Prostate gland (tissue), 2 donors: Measurements from ENCODE around the gene RALGPS2. TPM values are rescaled to one million over a fixed set of nuclear protein-coding genes. Genes with fewer than 3 reads are reported as not detected.

ENCODE experiments used
- DNase-seq: peaks from one replicate; pipeline ENCODE4 v3.0.0-alpha.2; 2019; ENCODE audit warnings: low spot score
- H3K27ac ChIP-seq, 2 donors: fragments of 200-600 bp; sonication (generic); 2 replicates each; pipeline ENCODE4 v1.5.1; 2017 to 2019
- H3K27me3 ChIP-seq: fragments of 200-600 bp; sonication (generic); replicated peaks from 2 replicates; pipeline ENCODE4 v1.5.1; 2019; ENCODE audit not compliant: insufficient read depth
- H3K36me3 ChIP-seq, 2 donors: fragments of 200-600 bp; sonication (generic); 1 replicate in 1 of 2; 2 replicates in 1 of 2; pipeline versions ENCODE4 v1.5.1 to v1.8.1; 2017 to 2019
- H3K4me1 ChIP-seq: fragments of 200-600 bp; sonication (generic); replicated peaks from 2 replicates; pipeline ENCODE4 v1.5.1; 2019
- H3K4me3 ChIP-seq, 2 donors: fragments of 200-600 bp; sonication (generic); 2 replicates each; pipeline ENCODE4 v1.5.1; 2017 to 2019
- H3K9me3 ChIP-seq: fragments of 200-600 bp; sonication (generic); 2 replicates; pipeline ENCODE4 v1.5.1; 2017
- POLR2A ChIP-seq: fragments of 450-650 bp; IDR thresholded peaks from one replicate; pipeline ENCODE4 v1.6.1; 2016; ENCODE audit warnings: antibody characterized with exemption, mild to moderate bottlenecking
- POLR2AphosphoS5 ChIP-seq: sonication (generic); formaldehyde crosslinking; IDR thresholded peaks from one replicate; pipeline ENCODE4 v1.6.1; 2017; ENCODE audit warnings: antibody characterized with exemption
- WGBS: methylation state at CpG from one replicate; pipeline ENCODE4 v1.1.5; 2018; 5-methylcytosine and 5-hydroxymethylcytosine counted together
- intact Hi-C: fragments of 100-400 bp; cut with DNase I; formaldehyde crosslinking; loops from one replicate; pipeline ENCODE4 v1.14.2; 2022
- total RNA-seq, 2 donors: library from RNA; depleted of rRNA; stranded (reverse); fragments of >200 nt; gene quantifications; one replicate each; pipeline ENCODE4 v1.1.0, GENCODE V29; 2016
- TF ChIP-seq, protein P1 (sequence below), 4 experiments: fragments of 200-600 bp in 2 of 4; fragments of 450-650 bp in 2 of 4; sonication (generic) in 2 of 4; IDR thresholded peaks; 1 replicate in 3 of 4; 2 replicates in 1 of 4; pipeline ENCODE4 v1.5.1; 2016 to 2019; ENCODE audit warnings: antibody characterized with exemption in 4 of 4, mild to moderate bottlenecking in 2 of 4, moderate library complexity in 2 of 4

RALGPS2 gene
- total RNA-seq, 2 donors from 2014 or later: 25.6 to 26.2 TPM

DNA sequence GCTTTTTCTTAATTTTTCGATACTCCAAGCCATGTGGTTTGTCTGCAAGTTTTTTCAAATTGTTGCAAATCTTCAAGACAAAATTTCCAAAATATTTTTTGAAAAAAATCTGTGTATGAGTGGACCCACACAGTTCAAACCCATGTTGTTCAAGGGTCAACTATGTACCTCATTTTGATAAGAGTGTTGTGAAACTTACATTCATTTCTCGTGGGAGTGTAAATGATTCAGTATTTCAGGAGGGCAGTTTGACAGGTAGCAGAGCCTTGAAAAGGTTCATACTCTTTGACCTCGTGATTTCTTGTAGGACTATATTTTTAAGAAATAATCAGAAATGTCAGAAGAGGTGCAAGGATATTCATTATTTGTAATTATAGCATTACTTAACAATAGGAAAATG is 77.8 kb downstream of the RALGPS2 start:
- TF ChIP-seq POLR2AphosphoS5: no peak
- no peak for TF ChIP-seq POLR2A
- TF ChIP-seq, protein P1, sequence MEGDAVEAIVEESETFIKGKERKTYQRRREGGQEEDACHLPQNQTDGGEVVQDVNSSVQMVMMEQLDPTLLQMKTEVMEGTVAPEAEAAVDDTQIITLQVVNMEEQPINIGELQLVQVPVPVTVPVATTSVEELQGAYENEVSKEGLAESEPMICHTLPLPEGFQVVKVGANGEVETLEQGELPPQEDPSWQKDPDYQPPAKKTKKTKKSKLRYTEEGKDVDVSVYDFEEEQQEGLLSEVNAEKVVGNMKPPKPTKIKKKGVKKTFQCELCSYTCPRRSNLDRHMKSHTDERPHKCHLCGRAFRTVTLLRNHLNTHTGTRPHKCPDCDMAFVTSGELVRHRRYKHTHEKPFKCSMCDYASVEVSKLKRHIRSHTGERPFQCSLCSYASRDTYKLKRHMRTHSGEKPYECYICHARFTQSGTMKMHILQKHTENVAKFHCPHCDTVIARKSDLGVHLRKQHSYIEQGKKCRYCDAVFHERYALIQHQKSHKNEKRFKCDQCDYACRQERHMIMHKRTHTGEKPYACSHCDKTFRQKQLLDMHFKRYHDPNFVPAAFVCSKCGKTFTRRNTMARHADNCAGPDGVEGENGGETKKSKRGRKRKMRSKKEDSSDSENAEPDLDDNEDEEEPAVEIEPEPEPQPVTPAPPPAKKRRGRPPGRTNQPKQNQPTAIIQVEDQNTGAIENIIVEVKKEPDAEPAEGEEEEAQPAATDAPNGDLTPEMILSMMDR (IDR thresholded peaks at IDR 0.05): no peak
- Histone ChIP-seq H3K36me3 (no peaks in the 10 kb centered on the region), H3K27me3 (no peaks in the 10 kb centered on the region), H3K9me3 (no peaks in the 10 kb centered on the region), H3K27ac (no peak overlapping the region), H3K4me1 (no peaks in the 10 kb centered on the region), H3K4me3 (no peak overlapping the region)
- 90% methylated on average over 3 of the region's 3 CpGs for WGBS
- DNase-seq: no peak
- intact Hi-C loops: no loop called here

DNA sequence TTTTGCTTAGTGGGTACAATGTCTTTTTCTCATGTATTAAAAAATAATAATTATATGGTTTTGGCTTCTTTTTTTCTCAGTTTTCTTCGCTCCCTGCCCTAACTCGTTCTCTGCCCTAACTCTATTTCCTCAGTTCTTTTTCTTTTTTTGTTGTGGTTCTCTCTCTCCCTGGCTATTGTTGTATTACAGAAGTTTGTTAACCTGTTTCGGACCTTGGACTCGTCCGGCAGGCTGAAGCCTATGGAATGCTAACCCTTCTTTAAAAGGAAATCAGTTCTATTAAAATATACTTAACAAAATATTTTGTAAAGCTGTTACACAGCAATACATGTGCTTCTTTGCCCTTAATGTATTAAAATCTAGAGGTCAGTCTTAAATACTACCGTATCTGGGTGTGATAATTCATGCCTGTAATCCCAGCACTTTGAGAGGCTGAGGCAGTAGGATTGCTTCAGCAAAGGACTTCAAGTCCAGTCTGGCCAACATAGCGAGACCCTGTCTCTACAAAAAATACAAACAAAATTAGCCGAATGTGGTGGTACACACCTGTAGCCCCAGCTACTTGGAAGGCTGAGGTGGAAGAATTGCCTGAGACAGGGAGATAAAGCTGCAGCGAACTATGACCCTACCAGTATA is 81.7 kb downstream of the RALGPS2 start:
- no peak overlapping the region for H3K4me3 ChIP-seq
- H3K9me3 ChIP-seq: no peaks in the 10 kb centered on the region
- WGBS: 96% methylated on average over 9 of the region's 9 CpGs
- TF ChIP-seq, protein P1 (IDR thresholded peaks at IDR 0.05): no peak
- TF ChIP-seq POLR2AphosphoS5: no peak
- TF ChIP-seq POLR2A: no peak
- no peaks in the 10 kb centered on the region for H3K36me3 ChIP-seq
- no peaks in the 10 kb centered on the region for H3K4me1 ChIP-seq
- H3K27me3 ChIP-seq: no peaks in the 10 kb centered on the region
- no peak overlapping the region for H3K27ac ChIP-seq
- no peak for DNase-seq
- intact Hi-C loops: no loop called here

DNA sequence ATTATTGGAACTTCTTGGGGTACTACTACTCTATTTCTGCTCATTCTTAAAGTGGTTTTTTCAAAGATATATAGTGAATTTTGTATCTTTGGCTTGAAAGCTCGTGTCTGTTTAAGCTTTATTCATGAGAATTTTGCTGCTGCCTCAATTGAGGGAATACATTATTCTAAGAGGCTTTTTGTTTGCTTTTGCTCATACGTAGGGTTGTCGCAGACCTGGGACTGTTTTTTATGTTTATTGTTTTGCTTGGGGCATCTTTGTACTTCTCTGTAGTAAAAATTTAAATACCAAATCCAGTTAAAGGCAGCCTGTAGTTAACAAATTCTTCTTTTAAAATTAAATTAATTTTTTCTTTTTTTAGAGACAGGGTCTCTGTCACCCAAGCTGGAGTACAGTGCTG is 83.5 kb downstream of the RALGPS2 start:
- H3K4me1 ChIP-seq: no peaks in the 10 kb centered on the region
- H3K27ac ChIP-seq: no peak overlapping the region
- intact Hi-C loops: no loop called here
- TF ChIP-seq, protein P1 (IDR thresholded peaks at IDR 0.05): no peak
- no peak for TF ChIP-seq POLR2A
- H3K36me3 ChIP-seq: no peaks in the 10 kb centered on the region
- WGBS: 86% methylated on average over 3 of the region's 3 CpGs
- DNase-seq: no peak
- no peaks in the 10 kb centered on the region for H3K9me3 ChIP-seq
- H3K27me3 ChIP-seq: no peaks in the 10 kb centered on the region
- H3K4me3 ChIP-seq: no peak overlapping the region

DNA sequence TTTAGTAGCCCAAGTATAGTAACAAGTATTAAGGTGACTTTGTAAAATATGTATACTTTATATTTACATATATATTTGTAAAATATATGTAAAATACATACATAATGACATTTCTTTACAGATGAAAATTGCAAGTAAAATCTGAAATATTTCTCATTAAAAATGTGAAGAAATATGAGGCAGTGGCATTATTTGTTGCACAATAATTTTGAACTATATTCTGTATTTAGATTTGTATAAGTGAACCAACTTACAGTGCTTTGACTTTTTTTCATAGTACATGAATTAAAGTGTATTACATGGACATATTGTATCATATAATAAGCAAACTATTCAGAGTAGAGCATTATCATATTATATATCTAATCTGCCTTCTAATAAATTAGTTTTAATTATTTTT is 85.5 kb downstream of the RALGPS2 start:
- no peaks in the 10 kb centered on the region for H3K27me3 ChIP-seq
- no peak overlapping the region for H3K27ac ChIP-seq
- H3K36me3 ChIP-seq: no peaks in the 10 kb centered on the region
- TF ChIP-seq POLR2AphosphoS5: no peak
- TF ChIP-seq POLR2A: no peak
- TF ChIP-seq, protein P1 (IDR thresholded peaks at IDR 0.05): no peak
- intact Hi-C loops: no loop called here
- no peak overlapping the region for H3K4me3 ChIP-seq
- no peaks in the 10 kb centered on the region for H3K4me1 ChIP-seq
- no peaks in the 10 kb centered on the region for H3K9me3 ChIP-seq
- DNase-seq: no peak

DNA sequence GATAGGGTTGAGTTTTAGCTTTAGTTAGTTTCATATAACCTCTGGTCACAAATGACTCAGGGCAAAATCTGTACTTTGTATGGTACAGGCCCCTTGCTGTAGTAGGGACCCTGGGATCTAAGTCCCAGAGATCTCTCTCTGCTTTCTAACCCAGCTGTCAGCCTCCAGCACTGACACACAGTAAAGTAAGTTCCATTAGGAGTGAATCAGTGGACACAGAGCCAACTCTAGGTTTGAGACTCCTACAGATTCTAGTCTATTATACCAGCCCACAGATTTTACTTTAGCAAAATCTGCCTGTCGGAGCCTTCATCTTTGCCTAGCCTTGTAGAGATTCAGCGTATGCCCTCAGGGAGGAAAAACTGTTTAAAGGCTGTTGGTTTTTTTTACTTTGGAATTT is 93.4 kb downstream of the RALGPS2 start:
- intact Hi-C loops: no loop called here
- Histone ChIP-seq H3K36me3 (no peaks in the 10 kb centered on the region), H3K9me3 (no peaks in the 10 kb centered on the region), H3K27ac (no peak overlapping the region), H3K4me1 (no peaks in the 10 kb centered on the region), H3K27me3 (no peaks in the 10 kb centered on the region), H3K4me3 (no peak overlapping the region)
- no peak for TF ChIP-seq POLR2AphosphoS5
- no peak for TF ChIP-seq POLR2A
- TF ChIP-seq, protein P1 (IDR thresholded peaks at IDR 0.05): no peak
- DNase-seq: no peak
- WGBS: 72% methylated on average over 2 of the region's 2 CpGs
